ENCODE measurements around the gene PITRM1. TPM values are rescaled to one million over a fixed set of nuclear protein-coding genes. Genes with fewer than 3 reads are reported as not detected.

PITRM1 gene
- total RNA-seq, 5 donors from 2014 or later (not counting 1 experiment from before 2014, with no cell fraction given) = 73.9 to 89.5 (median 81.0) TPM

GRCh38 chr10:3185386-3185785, 12.8 kb upstream of the PITRM1 start:
- Mint-ChIP-seq H3K27me3 (peaks cover 0 to 21% of the 10 kb centered on the region in 2 donors), H3K36me3 (no peaks in the 10 kb centered on the region), H3K9me3 (no peaks in the 10 kb centered on the region), H3K27ac (peak overlapping the region in 1 of 2 donors; percentile 11), H3K4me3 (no peak overlapping the region), H3K4me1 (peaks cover 9 to 18% (median 10%) of the 10 kb centered on the region in 3 donors)
- Histone ChIP-seq H3K4me3 (ENCODE audit: control insufficient read depth in 1 of 2, extremely low read depth in 1 of 2, low read length in 1 of 2) (no peak overlapping the region), H3K36me3 (ENCODE audit: control insufficient read depth in 2 of 2, extremely low read depth in 1 of 2, insufficient read depth in 1 of 2, low read length in 1 of 2) (no peaks in the 10 kb centered on the region), H3K9me3 (no peaks in the 10 kb centered on the region), H3K27me3 (replicated peaks in 1 of 2; ENCODE audit: control insufficient read depth in 2 of 2, extremely low read depth in 1 of 2, insufficient read depth in 2 of 2, low read length in 1 of 2) (peaks cover 0 to 14% of the 10 kb centered on the region in 2 experiments), H3K27ac (ENCODE audit: low read length) (no peak overlapping the region), H3K4me1 (ENCODE audit: control insufficient read depth in 1 of 2, extremely low read depth in 1 of 2, insufficient read depth in 2 of 2, low read length in 2 of 2) (peaks cover 0 to 5% of the 10 kb centered on the region in 2 experiments)
- 53% methylated on average over 6 of the region's 6 CpGs for WGBS (ENCODE audit: insufficient coverage)
- POLR2A ChIA-PET = no interaction called here
- CTCF ChIA-PET = no interaction called here
- ATAC-seq (replicated peaks in 1 of 4) = no peak
- DNase-seq = no peak

- Histone ChIP-seq H3K27ac (ENCODE audit: low read length) (no peak overlapping the region), H3K4me3 (ENCODE audit: control insufficient read depth in 1 of 2, extremely low read depth in 1 of 2, low read length in 1 of 2) (no peak overlapping the region), H3K4me1 (ENCODE audit: control insufficient read depth in 1 of 2, extremely low read depth in 1 of 2, insufficient read depth in 2 of 2, low read length in 2 of 2) (no peaks in the 10 kb centered on the region), H3K36me3 (ENCODE audit: control insufficient read depth in 2 of 2, extremely low read depth in 1 of 2, insufficient read depth in 1 of 2, low read length in 1 of 2) (no peaks in the 10 kb centered on the region), H3K9me3 (no peaks in the 10 kb centered on the region), H3K27me3 (replicated peaks in 1 of 2; ENCODE audit: control insufficient read depth in 2 of 2, extremely low read depth in 1 of 2, insufficient read depth in 2 of 2, low read length in 1 of 2) (peaks cover 0 to 9% of the 10 kb centered on the region in 2 experiments)
- ChIA-PET POLR2A (no interaction called here), CTCF (interaction anchor here in 1 of 2 donors (0.5 kb wide), 1 partner anchor 71 kb away, joined by 3 read pairs; no protein-coding TSS in a partner anchor)
- no peak for DNase-seq
- Mint-ChIP-seq H3K27ac (no peak overlapping the region), H3K4me1 (peaks cover 0 to 4% (median 0%) of the 10 kb centered on the region in 3 donors), H3K36me3 (no peaks in the 10 kb centered on the region), H3K27me3 (peaks cover 0 to 19% of the 10 kb centered on the region in 2 donors), H3K9me3 (no peaks in the 10 kb centered on the region), H3K4me3 (no peak overlapping the region)
- no peak for ATAC-seq (replicated peaks in 1 of 4)
- 90% methylated on average over 3 of the region's 6 CpGs for WGBS (ENCODE audit: insufficient coverage)
Measured at GRCh38 chr10:3180355-3181025, 7.9 kb upstream of the PITRM1 start.

- CTCF ChIA-PET = no interaction called here
Measured at GRCh38 chr10:3179174-3179573, 6.6 kb upstream of the PITRM1 start.

GRCh38 chr10:3178042-3178441, 5.5 kb upstream of the PITRM1 start:
- POLR2A ChIA-PET = no interaction called here
- H3K27ac ChIP-seq (ENCODE audit: low read length) = no peak overlapping the region
- Mint-ChIP-seq H3K4me1 (peaks cover under 1 to 3% (median 2%) of the 10 kb centered on the region in 3 donors), H3K27ac (no peak overlapping the region), H3K4me3 (no peak overlapping the region), H3K9me3 (no peaks in the 10 kb centered on the region), H3K27me3 (peaks cover 0 to 18% of the 10 kb centered on the region in 2 donors), H3K36me3 (no peaks in the 10 kb centered on the region)
- no CpG with 5 or more reads among the region's 5 CpGs for WGBS (ENCODE audit: insufficient coverage)
- H3K4me3 ChIP-seq (ENCODE audit: control insufficient read depth in 1 of 2, extremely low read depth in 1 of 2, low read length in 1 of 2) = no peak overlapping the region
- ATAC-seq (replicated peaks in 1 of 4) (no peak), DNase-seq (no peak)
- H3K27me3 ChIP-seq (replicated peaks in 1 of 2; ENCODE audit: control insufficient read depth in 2 of 2, extremely low read depth in 1 of 2, insufficient read depth in 2 of 2, low read length in 1 of 2) = peaks cover 0 to 8% of the 10 kb centered on the region in 2 experiments
- CTCF ChIA-PET = no interaction called here
- peaks cover 0 to 8% of the 10 kb centered on the region in 2 experiments for H3K4me1 ChIP-seq (ENCODE audit: control insufficient read depth in 1 of 2, extremely low read depth in 1 of 2, insufficient read depth in 2 of 2, low read length in 2 of 2)
- H3K9me3 ChIP-seq = no peaks in the 10 kb centered on the region
- no peaks in the 10 kb centered on the region for H3K36me3 ChIP-seq (ENCODE audit: control insufficient read depth in 2 of 2, extremely low read depth in 1 of 2, insufficient read depth in 1 of 2, low read length in 1 of 2)

More at GRCh38 chr10:3179174-3179573, 6.6 kb upstream of the PITRM1 start:
- POLR2A ChIA-PET = no interaction called here
- Histone ChIP-seq H3K27me3 (replicated peaks in 1 of 2; ENCODE audit: control insufficient read depth in 2 of 2, extremely low read depth in 1 of 2, insufficient read depth in 2 of 2, low read length in 1 of 2) (peaks cover 0 to 4% of the 10 kb centered on the region in 2 experiments), H3K27ac (ENCODE audit: low read length) (no peak overlapping the region), H3K4me1 (ENCODE audit: control insufficient read depth in 1 of 2, extremely low read depth in 1 of 2, insufficient read depth in 2 of 2, low read length in 2 of 2) (no peaks in the 10 kb centered on the region), H3K9me3 (no peaks in the 10 kb centered on the region), H3K4me3 (ENCODE audit: control insufficient read depth in 1 of 2, extremely low read depth in 1 of 2, low read length in 1 of 2) (no peak overlapping the region), H3K36me3 (ENCODE audit: control insufficient read depth in 2 of 2, extremely low read depth in 1 of 2, insufficient read depth in 1 of 2, low read length in 1 of 2) (no peaks in the 10 kb centered on the region)
- peaks cover 0 to 18% of the 10 kb centered on the region in 2 donors for H3K27me3 Mint-ChIP-seq
- no peak overlapping the region for H3K4me3 Mint-ChIP-seq
- no peaks in the 10 kb centered on the region for H3K4me1 Mint-ChIP-seq
- no peaks in the 10 kb centered on the region for H3K9me3 Mint-ChIP-seq
- DNase-seq (no peak), ATAC-seq (replicated peaks in 1 of 4) (no peak)
- H3K36me3 Mint-ChIP-seq = no peaks in the 10 kb centered on the region
- 100% methylated on average over 3 of the region's 5 CpGs for WGBS (ENCODE audit: insufficient coverage)
- no peak overlapping the region for H3K27ac Mint-ChIP-seq

GRCh38 chr10:3173171-3173878, 743 bp upstream of the PITRM1 start:
- DNase-seq = peak in 5 of 35 experiments; percentile 83 to 89 (median 88)

GRCh38 chr10:3172081-3172445, 519 bp downstream of the PITRM1 start:
- peak overlapping the region; percentile 85 to 86 for H3K27ac Mint-ChIP-seq
- H3K27me3 ChIP-seq (replicated peaks in 1 of 2; ENCODE audit: control insufficient read depth in 2 of 2, extremely low read depth in 1 of 2, insufficient read depth in 2 of 2, low read length in 1 of 2) = peaks cover 0 to 4% of the 10 kb centered on the region in 2 experiments
- peaks cover 11 to 29% of the 10 kb centered on the region in 2 donors for H3K36me3 ChIP-seq (ENCODE audit: control insufficient read depth in 2 of 2, extremely low read depth in 1 of 2, insufficient read depth in 1 of 2, low read length in 1 of 2)
- H3K4me1 Mint-ChIP-seq = peaks cover 19 to 26% (median 26%) of the 10 kb centered on the region in 3 donors
- H3K27ac ChIP-seq (ENCODE audit: low read length) = peak overlapping the region; percentile 27
- peaks cover 5 to 22% of the 10 kb centered on the region in 2 experiments for H3K4me1 ChIP-seq (ENCODE audit: control insufficient read depth in 1 of 2, extremely low read depth in 1 of 2, insufficient read depth in 2 of 2, low read length in 2 of 2)
- ChIA-PET POLR2A (interaction anchor here (0.6 to 0.7 kb wide), 3 partner anchors 8 to 613 kb away, joined by 3 to 5 read pairs (median 3); partner anchors contain the start of gene KLF6 (in 1 of the 2)), CTCF (interaction anchor here in 1 of 2 donors (1.8 kb wide), 1 partner anchor 26 kb away, joined by 5 read pairs; no protein-coding TSS in a partner anchor)
- no peaks in the 10 kb centered on the region for H3K9me3 Mint-ChIP-seq
- 0% methylated on average over 17 of the region's 21 CpGs for WGBS (ENCODE audit: insufficient coverage)
- H3K4me3 ChIP-seq (ENCODE audit: control insufficient read depth in 1 of 2, extremely low read depth in 1 of 2, low read length in 1 of 2) = peak overlapping the region; percentile 57 to 77
- peak overlapping the region; percentile 77 to 88 (median 86) for H3K4me3 Mint-ChIP-seq
- ATAC-seq (replicated peaks in 1 of 4) (peak in 1 of 4 experiments; percentile 1), DNase-seq (peak in 1 of 35 experiments; percentile 15)
- no peaks in the 10 kb centered on the region for H3K27me3 Mint-ChIP-seq
- no peaks in the 10 kb centered on the region for H3K9me3 ChIP-seq
- H3K36me3 Mint-ChIP-seq = peaks cover 23% of the 10 kb centered on the region

More at GRCh38 chr10:3173171-3173878, 743 bp upstream of the PITRM1 start:
- no peak overlapping the region for H3K27ac ChIP-seq (ENCODE audit: low read length)
- H3K4me3 ChIP-seq (ENCODE audit: control insufficient read depth in 1 of 2, extremely low read depth in 1 of 2, low read length in 1 of 2) = peak overlapping the region in 1 of 2 donors; percentile 56
- Mint-ChIP-seq H3K4me1 (peaks cover 19 to 26% (median 24%) of the 10 kb centered on the region in 3 donors), H3K36me3 (peaks cover 13% of the 10 kb centered on the region), H3K4me3 (peak overlapping the region; percentile 77 to 86 (median 77)), H3K27ac (peak overlapping the region; percentile 69 to 87), H3K9me3 (no peaks in the 10 kb centered on the region), H3K27me3 (no peaks in the 10 kb centered on the region)
- ChIA-PET CTCF (interaction anchor here in 1 of 2 donors (0.6 to 1.8 kb wide), 3 partner anchors 24 to 79 kb away, joined by 3 to 5 read pairs (median 3); no protein-coding TSS in a partner anchor), POLR2A (interaction anchor here in 1 of 2 donors (0.7 kb wide), 1 partner anchor 375 kb away, joined by 3 read pairs; no protein-coding TSS in a partner anchor)
- H3K4me1 ChIP-seq (ENCODE audit: control insufficient read depth in 1 of 2, extremely low read depth in 1 of 2, insufficient read depth in 2 of 2, low read length in 2 of 2) = peaks cover 5 to 22% of the 10 kb centered on the region in 2 experiments
- no peaks in the 10 kb centered on the region for H3K9me3 ChIP-seq
- peaks cover 0 to 16% of the 10 kb centered on the region in 2 donors for H3K36me3 ChIP-seq (ENCODE audit: control insufficient read depth in 2 of 2, extremely low read depth in 1 of 2, insufficient read depth in 1 of 2, low read length in 1 of 2)
- H3K27me3 ChIP-seq (replicated peaks in 1 of 2; ENCODE audit: control insufficient read depth in 2 of 2, extremely low read depth in 1 of 2, insufficient read depth in 2 of 2, low read length in 1 of 2) = peaks cover 0 to 4% of the 10 kb centered on the region in 2 experiments
- 55% methylated on average over 25 of the region's 26 CpGs for WGBS (ENCODE audit: insufficient coverage)
- peak in 3 of 4 experiments; percentile 17 to 27 (median 24) for ATAC-seq (replicated peaks in 1 of 4)
